IPS DF 6.9 (cell line): Measurements from ENCODE around the gene LIPH.
"Not testable (repeated sequence)": the region's sequence is repeated elsewhere in the genome, so short reads cannot be mapped to it uniquely, and the experiment has no call there.

Experiments used
- DNase-seq: peaks from one replicate; pipeline ENCODE4 v3.0.0-alpha.2; 2013; ENCODE audit warnings: low read depth, low spot score
- H3K27ac ChIP-seq: one replicate; pipeline ENCODE4 v1.5.1; 2013; ENCODE audit warnings: low read length, control low read depth
- H3K27me3 ChIP-seq: 2 replicates; pipeline ENCODE4 v1.6.1; 2013; ENCODE audit warnings: mild to moderate bottlenecking, low read length; ENCODE audit not compliant: control insufficient read depth, insufficient read depth
- H3K36me3 ChIP-seq: 2 replicates; pipeline ENCODE4 v1.6.1; 2013; ENCODE audit warnings: low read length; ENCODE audit not compliant: control insufficient read depth, insufficient read depth
- H3K4me1 ChIP-seq: 2 replicates; pipeline ENCODE4 v1.6.1; 2013; ENCODE audit warnings: low read length; ENCODE audit not compliant: control insufficient read depth, insufficient read depth
- H3K4me3 ChIP-seq: 2 replicates; pipeline ENCODE4 v1.5.1; 2013; ENCODE audit warnings: mild to moderate bottlenecking, low read length
- H3K9me3 ChIP-seq: 2 replicates; pipeline ENCODE4 v1.6.1; 2013; ENCODE audit warnings: low read length, inconsistent platforms; ENCODE audit not compliant: control insufficient read depth, insufficient read depth
- WGBS: extraction: QIAGEN DNeasy Blood & Tissue Kit; methylation state at CpG from one replicate; pipeline ENCODE4 v1.1.7; 2013; ENCODE audit warnings: mixed read lengths, missing lambda C conversion rate; ENCODE audit not compliant: insufficient read length, insufficient coverage; 5-methylcytosine and 5-hydroxymethylcytosine counted together

LIPH gene

DNA sequence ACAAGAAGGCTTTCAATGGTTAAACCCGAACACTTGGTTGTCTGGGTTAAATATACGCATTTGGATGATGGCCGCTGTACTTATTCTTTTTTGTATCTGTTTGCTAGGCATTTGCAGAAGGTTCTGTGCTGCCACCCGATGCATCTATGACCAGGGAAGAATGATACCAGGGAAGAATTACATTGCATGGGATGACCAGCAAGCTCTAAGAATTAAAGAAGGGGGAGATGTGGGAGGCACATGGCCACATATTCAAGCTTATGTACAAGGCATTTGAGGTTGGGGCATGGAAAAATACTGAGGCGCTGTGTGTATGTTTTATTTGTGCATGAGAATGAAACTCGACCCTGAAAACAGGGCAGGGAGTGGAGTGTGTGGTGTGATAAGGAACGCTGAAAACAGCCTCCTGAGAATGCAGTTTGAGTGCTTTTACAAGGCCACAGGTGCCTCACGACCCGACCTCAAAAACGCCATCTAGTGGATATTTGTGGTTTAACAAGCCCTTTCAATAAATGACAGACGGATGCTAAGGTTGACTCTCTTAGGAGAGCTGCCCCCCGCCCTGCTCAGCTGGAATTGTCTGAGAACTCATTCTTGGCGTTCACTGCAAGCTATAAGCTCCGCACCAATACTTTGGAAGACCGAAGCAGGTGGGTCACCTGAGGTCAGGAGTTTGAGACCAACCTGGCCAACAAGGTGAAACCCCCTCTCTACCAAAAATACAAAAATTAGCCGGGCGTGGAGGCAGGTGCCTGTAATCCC, 22.9 kb upstream of the LIPH start:
- DNase-seq: peak; percentile 66
- no CpG with 5 or more reads among the region's 17 CpGs for WGBS
- H3K27me3 ChIP-seq, H3K4me3 ChIP-seq, H3K4me1 ChIP-seq, H3K36me3 ChIP-seq, H3K9me3 ChIP-seq, H3K27ac ChIP-seq: not testable (repeated sequence)

DNA sequence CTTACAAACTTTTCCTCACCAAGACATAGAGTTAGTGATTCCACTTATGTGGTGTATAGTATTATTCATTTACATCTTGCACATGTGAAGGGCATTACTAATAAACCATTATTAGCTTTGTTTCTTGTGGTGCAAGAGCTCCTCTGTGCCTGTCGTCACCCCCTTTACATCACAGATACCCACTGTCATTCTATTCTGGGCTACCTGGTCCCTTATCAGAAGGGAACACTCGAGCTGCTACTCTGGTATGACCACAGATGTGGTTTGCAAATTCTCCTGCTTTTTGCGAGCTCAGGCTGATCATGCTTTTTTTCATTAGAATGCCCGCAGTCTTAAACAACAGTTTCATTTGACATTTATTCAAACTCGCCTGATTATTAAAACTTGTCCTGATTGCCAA, 19.8 kb upstream of the LIPH start:
- WGBS: no CpG with 5 or more reads among the region's 5 CpGs
- no peak overlapping the region for H3K27ac ChIP-seq
- H3K9me3 ChIP-seq: no peaks in the 10 kb centered on the region; the same call in 1 of the 2 replicates
- no peaks in the 10 kb centered on the region for H3K27me3 ChIP-seq
- no peak overlapping the region for H3K4me3 ChIP-seq
- DNase-seq: no peak
- H3K36me3 ChIP-seq: no peaks in the 10 kb centered on the region
- H3K4me1 ChIP-seq: no peaks in the 10 kb centered on the region

DNA sequence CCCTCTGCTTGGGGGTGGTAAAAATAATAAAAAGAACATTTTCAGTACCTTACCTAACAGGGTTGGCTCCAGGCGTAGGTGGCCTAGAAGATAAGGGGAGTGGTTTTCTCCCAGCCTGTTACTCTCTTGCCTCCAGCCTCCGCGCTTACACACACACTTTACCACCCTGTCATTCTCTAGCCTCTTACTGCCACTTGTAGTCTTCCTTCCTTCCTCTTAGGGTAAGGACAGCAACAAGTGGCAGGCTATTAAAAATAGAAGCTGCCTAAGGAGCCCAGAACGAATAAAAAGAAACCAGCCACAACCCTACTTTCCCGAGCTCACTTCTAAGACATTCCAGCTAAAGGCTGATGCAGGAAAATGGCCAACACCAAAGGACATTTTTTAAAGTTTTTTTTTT, 9.6 kb upstream of the LIPH start:
- Histone ChIP-seq H3K4me1 (peaks cover 8% of the 10 kb centered on the region), H3K4me3 (no peak overlapping the region), H3K9me3 (no peaks in the 10 kb centered on the region), H3K36me3 (no peaks in the 10 kb centered on the region), H3K27me3 (no peaks in the 10 kb centered on the region), H3K27ac (no peak overlapping the region)
- DNase-seq: no peak
- no CpG with 5 or more reads among the region's 5 CpGs for WGBS

DNA sequence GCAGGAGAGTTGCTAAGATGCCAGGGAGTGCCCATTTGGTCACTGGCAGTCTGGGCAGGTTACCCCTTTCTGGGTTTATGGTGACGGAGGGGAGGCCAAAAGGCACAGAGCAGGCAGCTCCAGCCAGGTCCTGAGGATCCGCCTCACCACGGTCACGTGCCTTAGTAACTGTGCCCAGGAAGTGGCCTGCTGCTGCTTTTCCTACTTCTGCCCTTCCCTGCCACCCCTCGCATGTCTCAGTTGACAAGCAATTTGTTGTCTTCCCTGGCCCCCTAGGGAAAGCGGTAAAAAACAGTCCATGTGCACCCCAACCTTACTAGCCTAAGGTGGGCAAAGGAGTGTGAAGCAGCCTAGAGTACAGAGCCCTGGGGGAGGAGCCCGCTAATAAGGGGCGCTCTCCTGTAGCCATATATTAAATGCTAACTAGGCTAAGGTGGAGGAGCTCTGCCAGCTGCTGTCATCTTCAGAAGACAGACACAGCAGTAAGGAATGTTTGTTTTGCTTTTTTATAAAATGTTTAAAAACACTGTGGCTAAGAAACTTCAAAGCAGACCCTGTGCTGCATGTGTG, 9.1 kb upstream of the LIPH start:
- no CpG with 5 or more reads among the region's 8 CpGs for WGBS

DNA sequence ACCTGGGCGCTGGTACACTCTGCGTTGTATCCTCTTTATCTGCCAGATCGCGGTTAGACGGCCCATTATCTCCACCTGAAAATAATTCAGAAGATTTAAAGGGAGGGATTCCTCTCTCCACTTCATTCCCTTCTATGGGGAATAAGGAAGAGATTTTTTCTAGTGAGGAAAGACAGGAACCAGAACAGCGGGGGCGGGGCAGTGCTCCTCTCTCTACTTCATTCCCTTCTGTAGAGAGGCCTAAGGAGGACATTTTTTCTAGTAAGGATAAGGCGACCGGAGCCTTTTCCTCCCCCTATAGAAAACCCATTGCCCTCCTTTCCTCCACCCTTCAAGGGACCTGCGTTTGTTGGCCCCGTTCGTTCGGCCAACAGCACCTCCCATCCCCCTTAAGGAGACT, 8.3 kb upstream of the LIPH start:
- Histone ChIP-seq H3K9me3 (no peaks in the 10 kb centered on the region), H3K4me1 (peaks cover 8% of the 10 kb centered on the region), H3K4me3 (no peak overlapping the region), H3K27me3 (no peaks in the 10 kb centered on the region), H3K27ac (no peak overlapping the region), H3K36me3 (no peaks in the 10 kb centered on the region)
- DNase-seq: no peak
- no CpG with 5 or more reads among the region's 13 CpGs for WGBS

More for the DNA sequence above, 9.1 kb upstream of the LIPH start:
- no peaks in the 10 kb centered on the region for H3K36me3 ChIP-seq
- H3K27ac ChIP-seq: no peak overlapping the region
- H3K9me3 ChIP-seq: no peaks in the 10 kb centered on the region
- H3K4me3 ChIP-seq: no peak overlapping the region
- H3K27me3 ChIP-seq: no peaks in the 10 kb centered on the region
- DNase-seq: no peak
- peaks cover 8% of the 10 kb centered on the region for H3K4me1 ChIP-seq

DNA sequence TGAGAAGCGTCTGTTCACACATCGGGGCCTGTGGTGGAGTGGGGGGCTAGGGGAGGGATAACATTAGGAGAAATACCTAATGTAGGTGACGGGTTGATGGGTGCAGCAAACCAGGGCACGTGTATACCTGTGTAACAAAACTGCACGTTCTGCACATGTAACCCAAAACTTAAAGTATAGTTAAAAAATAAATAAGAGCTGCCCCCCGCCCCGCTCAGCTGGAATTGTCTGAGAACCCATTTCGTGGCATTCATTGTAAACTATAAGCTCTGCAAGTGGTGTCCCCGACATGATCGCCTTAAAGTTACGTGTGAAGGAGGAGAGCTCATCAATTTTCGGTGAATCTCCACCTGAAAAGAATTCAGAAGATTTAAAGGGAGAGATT, 7.3 kb upstream of the LIPH start:
- no peak for DNase-seq
- no peaks in the 10 kb centered on the region for H3K36me3 ChIP-seq
- no peak overlapping the region for H3K4me3 ChIP-seq
- whole genome bisulfite sequencing: no CpG with 5 or more reads among the region's 12 CpGs
- H3K27me3 ChIP-seq: no peaks in the 10 kb centered on the region
- H3K4me1 ChIP-seq: peaks cover 8% of the 10 kb centered on the region
- H3K27ac ChIP-seq: no peak overlapping the region
- H3K9me3 ChIP-seq: no peaks in the 10 kb centered on the region

DNA sequence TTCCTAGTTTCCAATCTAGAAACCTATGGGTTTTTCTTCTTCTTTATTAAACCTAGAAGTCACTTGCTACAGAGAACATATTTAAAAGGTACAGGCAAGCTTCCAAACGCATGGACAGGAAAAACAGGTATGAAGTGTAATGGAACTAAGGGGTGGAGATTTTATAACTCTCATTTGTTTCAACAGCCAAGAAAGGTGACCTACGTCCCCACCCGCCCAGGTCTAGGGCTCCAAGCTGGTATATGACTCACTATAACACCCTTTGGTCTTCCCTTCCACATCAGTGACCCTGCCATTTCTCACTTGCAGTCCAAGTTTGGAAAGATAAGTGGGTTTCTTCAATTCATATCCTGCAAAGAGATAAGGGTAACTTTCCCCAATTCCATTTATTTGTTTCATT, 6.0 kb upstream of the LIPH start:
- H3K36me3 ChIP-seq: no peaks in the 10 kb centered on the region
- H3K27ac ChIP-seq: no peak overlapping the region
- no peaks in the 10 kb centered on the region for H3K27me3 ChIP-seq
- no peaks in the 10 kb centered on the region for H3K9me3 ChIP-seq
- H3K4me3 ChIP-seq: no peak overlapping the region
- H3K4me1 ChIP-seq: peaks cover 8% of the 10 kb centered on the region
- no peak for DNase-seq
- WGBS: no CpG with 5 or more reads among the region's 3 CpGs

DNA sequence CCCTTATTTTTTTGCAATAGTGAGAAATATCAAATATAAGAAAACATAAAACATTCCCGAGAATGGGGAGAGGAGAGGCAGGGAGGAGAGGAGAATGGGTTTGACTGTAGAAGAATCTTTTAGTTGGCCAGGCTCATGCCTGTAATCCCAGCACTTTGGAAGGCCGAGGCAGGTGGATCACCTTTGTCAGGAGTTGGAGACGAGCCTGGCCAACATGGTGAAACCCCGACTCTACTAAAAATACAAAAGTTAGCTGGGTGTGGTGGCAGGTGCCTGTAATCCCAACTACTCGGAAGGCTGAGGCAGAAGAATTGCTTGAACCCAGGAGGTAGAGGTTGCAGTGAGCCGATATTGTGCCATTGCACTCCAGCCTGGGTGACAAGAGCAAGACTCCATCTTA, 4.3 kb upstream of the LIPH start:
- H3K9me3 ChIP-seq, H3K36me3 ChIP-seq, H3K4me1 ChIP-seq, DNase-seq, H3K4me3 ChIP-seq, H3K27ac ChIP-seq, H3K27me3 ChIP-seq: not testable (repeated sequence)
- WGBS: no CpG with 5 or more reads among the region's 6 CpGs

DNA sequence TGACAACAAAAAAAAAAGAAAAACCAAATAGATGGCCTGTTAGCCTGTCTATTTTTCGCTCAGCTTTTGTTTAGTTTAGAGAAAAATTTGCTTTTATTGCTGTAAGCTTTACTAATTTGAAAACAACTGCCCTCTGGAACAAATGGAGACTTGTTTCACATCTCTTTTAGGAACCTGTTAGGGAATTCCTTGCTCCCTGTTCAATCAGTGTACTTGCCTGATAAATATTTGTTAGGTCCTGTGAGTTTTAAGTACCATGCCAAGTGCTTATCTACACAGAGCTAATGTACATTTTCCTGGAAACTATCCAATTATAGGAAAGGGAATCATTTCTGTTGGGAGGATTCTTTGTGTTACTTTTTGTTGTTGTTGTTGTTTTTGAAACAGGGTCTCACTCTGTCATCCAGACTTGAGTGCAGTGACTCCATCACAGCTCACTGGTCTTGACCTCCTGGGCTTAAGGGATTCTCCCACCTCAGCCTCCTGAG, 3.5 kb upstream of the LIPH start:
- Histone ChIP-seq H3K4me3 (no peak overlapping the region), H3K36me3 (no peaks in the 10 kb centered on the region), H3K27me3 (no peaks in the 10 kb centered on the region), H3K4me1 (peaks cover 2% of the 10 kb centered on the region), H3K9me3 (no peaks in the 10 kb centered on the region), H3K27ac (no peak overlapping the region)
- WGBS: no CpG with 5 or more reads among the region's 1 CpG
- no peak for DNase-seq

DNA sequence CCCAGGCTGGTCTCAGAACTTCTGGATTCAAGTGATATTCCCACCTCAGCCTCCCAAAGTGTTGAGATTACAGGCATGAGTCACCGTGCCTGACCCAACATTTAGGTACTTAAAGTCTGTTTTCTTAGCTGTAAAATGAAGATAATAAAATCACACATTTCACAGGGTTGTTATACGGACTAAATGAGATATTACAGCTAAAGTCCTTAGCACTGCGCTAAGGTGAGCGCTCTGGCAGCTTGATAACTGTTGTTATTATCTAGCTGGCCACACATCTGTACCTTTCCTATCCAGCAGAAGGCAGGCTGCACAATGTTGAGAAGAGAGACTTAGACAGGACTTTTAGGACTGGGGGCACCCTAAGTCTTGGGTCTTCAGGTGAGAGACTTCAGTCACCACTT, 2.7 kb upstream of the LIPH start:
- Histone ChIP-seq H3K4me1 (peaks cover 2% of the 10 kb centered on the region; the same call in 1 of the 2 replicates), H3K4me3 (no peak overlapping the region), H3K27ac (no peak overlapping the region), H3K27me3 (no peaks in the 10 kb centered on the region), H3K9me3 (no peaks in the 10 kb centered on the region), H3K36me3 (no peaks in the 10 kb centered on the region)
- no CpG with 5 or more reads among the region's 4 CpGs for WGBS
- DNase-seq: no peak

DNA sequence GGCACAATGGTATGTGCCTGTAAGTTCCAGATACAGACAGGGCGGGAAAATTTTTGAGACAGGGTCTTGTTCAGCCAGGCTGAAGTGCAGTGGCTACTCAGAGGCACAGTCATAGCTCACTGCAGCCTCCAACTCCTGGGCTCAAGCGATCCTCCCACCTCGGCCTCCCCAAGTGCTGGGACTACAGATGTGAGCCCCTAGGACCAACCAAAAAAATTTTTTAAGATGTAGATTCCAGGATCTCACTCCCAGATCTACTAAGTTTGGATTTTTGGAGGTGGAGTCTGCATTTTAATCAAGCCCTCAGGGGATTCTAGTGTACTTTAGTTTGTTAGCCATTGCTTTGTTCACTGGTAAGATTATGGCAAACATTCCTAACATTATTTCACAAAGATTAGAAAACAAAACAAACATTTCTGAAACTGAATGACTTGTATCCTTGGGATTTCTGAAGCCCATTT, 2.7 kb downstream of the LIPH start:
- H3K36me3 ChIP-seq: no peaks in the 10 kb centered on the region
- no peaks in the 10 kb centered on the region; the same call in 1 of the 2 replicates for H3K4me1 ChIP-seq
- no peak overlapping the region for H3K27ac ChIP-seq
- H3K27me3 ChIP-seq: no peaks in the 10 kb centered on the region
- no peaks in the 10 kb centered on the region for H3K9me3 ChIP-seq
- DNase-seq: no peak
- H3K4me3 ChIP-seq: no peak overlapping the region
- no CpG with 5 or more reads among the region's 3 CpGs for WGBS
